Tibial artery (tissue), 4 donors: ENCODE results near the gene ECT2.

Experiments
- DNase-seq, 2 donors: peaks; one replicate each; pipeline ENCODE4 v3.0.0-alpha.2; 2019
- H3K27ac ChIP-seq, 2 donors: fragments of 200-600 bp; sonication (generic) in 1 of 2; 1 replicate in 1 of 2; 2 replicates in 1 of 2; pipeline ENCODE4 v1.5.1; 2018 to 2019; ENCODE audit warnings: mild to moderate bottlenecking in 1 of 2
- H3K27me3 ChIP-seq, 2 donors: fragments of 200-600 bp; sonication (generic) in 1 of 2; one replicate each; pipeline versions ENCODE4 v1.5.1 to v1.6.0; 2016 to 2019
- H3K36me3 ChIP-seq, 3 donors: fragments of 200-600 bp; sonication (generic) in 2 of 3; one replicate each; pipeline ENCODE4 v1.5.1; 2016 to 2019; ENCODE audit warnings: mild to moderate bottlenecking in 2 of 3
- H3K4me1 ChIP-seq, 4 donors: fragments of 200-600 bp; sonication (generic) in 2 of 4; 1 replicate in 3 of 4; 2 replicates in 1 of 4; pipeline ENCODE4 v1.5.1; 2016 to 2019
- H3K4me3 ChIP-seq, 2 donors: fragments of 200-600 bp; sonication (generic) in 1 of 2; 1 replicate in 1 of 2; 2 replicates in 1 of 2; pipeline ENCODE4 v1.5.1; 2018 to 2019; ENCODE audit warnings: mild to moderate bottlenecking in 2 of 2
- H3K9me3 ChIP-seq, 3 donors: fragments of 200-600 bp; sonication (generic) in 1 of 3; one replicate each; pipeline ENCODE4 v1.5.1; 2016 to 2019
- intact Hi-C: fragments of 100-400 bp; cut with DNase I; formaldehyde crosslinking; loops from one replicate; pipeline ENCODE4 v1.15.0; 2023; ENCODE audit warnings: low total_unique reads
- TF ChIP-seq, protein P1 (sequence below), 2 experiments: fragments of 200-600 bp in 1 of 2; fragments of 450-650 bp in 1 of 2; IDR thresholded peaks; one replicate each; pipeline ENCODE4 v1.5.1; 2017 to 2019; ENCODE audit warnings: antibody characterized with exemption in 2 of 2, mild to moderate bottlenecking in 1 of 2, moderate library complexity in 1 of 2

Gene ECT2

DNA sequence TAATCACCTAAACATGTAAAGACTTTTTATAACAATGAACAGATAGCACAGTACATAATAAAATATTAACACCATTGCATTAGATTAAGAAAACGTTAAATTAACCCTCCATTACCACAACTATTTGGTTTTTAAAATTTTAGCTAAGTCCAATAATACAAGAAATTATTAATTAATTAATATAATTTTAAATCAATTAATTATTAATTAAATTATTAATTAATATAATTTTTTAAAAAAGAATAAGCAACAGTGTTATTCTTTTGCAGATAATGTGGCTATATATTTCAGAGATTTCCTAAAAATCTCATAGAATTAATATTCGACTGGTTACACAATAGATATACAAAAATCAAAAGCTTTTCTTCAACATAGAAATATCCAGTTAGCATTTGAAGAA is 82.5 kb downstream of the ECT2 start:
- Histone ChIP-seq H3K9me3 (no peaks in the 10 kb centered on the region), H3K36me3 (no peaks in the 10 kb centered on the region), H3K4me1 (no peaks in the 10 kb centered on the region), H3K27ac (no peak overlapping the region), H3K4me3 (no peak overlapping the region), H3K27me3 (no peaks in the 10 kb centered on the region)
- DNase-seq = no peak
- TF ChIP-seq, protein P1, sequence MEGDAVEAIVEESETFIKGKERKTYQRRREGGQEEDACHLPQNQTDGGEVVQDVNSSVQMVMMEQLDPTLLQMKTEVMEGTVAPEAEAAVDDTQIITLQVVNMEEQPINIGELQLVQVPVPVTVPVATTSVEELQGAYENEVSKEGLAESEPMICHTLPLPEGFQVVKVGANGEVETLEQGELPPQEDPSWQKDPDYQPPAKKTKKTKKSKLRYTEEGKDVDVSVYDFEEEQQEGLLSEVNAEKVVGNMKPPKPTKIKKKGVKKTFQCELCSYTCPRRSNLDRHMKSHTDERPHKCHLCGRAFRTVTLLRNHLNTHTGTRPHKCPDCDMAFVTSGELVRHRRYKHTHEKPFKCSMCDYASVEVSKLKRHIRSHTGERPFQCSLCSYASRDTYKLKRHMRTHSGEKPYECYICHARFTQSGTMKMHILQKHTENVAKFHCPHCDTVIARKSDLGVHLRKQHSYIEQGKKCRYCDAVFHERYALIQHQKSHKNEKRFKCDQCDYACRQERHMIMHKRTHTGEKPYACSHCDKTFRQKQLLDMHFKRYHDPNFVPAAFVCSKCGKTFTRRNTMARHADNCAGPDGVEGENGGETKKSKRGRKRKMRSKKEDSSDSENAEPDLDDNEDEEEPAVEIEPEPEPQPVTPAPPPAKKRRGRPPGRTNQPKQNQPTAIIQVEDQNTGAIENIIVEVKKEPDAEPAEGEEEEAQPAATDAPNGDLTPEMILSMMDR (IDR thresholded peaks at IDR 0.05) = no peak
- intact Hi-C loops = no loop called here

DNA sequence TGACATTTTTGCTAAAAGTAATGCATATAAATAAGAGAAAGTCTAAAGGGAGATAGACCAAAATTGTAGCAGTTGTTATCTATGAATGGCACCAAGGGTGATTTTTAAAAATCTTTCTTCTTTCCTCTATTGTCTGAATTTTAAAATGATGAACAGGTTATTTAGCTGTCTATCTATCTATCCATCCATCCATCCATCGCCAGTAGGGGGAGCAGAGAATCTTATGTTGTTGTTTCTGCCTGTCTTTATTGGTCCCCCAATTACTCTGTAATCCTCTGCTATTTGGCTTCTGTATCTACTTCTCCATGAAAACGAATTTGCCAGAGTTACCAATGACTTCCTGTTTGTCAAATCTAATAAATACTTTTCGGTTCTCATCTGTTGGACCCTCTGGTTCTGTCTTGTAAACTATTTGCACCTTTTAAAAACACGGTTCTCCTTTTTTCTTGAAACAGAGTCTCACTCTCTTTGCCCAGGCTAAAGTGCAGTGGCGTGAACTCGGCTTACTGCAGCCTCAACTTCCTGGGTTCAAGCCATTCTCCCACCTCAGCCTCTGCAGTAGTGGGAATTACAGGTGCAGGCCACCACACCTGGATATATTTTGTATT is 86.0 kb downstream of the ECT2 start:
- intact Hi-C loops = no loop called here
- no peaks in the 10 kb centered on the region for H3K27me3 ChIP-seq
- H3K9me3 ChIP-seq = no peaks in the 10 kb centered on the region
- H3K36me3 ChIP-seq = no peaks in the 10 kb centered on the region
- TF ChIP-seq, protein P1 (IDR thresholded peaks at IDR 0.05) = peak in 1 of 2 experiments; percentile 33
- no peak for DNase-seq
- no peak overlapping the region for H3K27ac ChIP-seq
- no peak overlapping the region for H3K4me3 ChIP-seq
- no peaks in the 10 kb centered on the region for H3K4me1 ChIP-seq

DNA sequence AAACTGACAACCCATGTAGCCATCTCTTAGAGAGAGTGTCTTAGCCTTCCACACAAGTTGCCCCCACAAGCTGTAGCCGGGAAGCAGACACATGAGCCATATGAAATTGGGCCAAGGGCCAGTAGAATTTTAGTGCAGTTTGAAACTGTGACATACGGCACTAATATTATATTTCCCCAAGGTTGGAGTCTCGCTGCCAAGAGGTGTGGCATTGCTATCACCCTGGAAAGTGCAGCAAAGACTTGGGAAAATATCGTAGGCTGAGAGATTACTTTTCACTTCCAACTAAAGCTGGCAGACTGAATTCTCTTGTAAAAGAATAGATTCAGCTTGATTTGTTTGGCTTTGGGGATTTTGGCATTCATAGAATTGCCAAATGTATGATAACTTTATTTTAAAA is 89.2 kb downstream of the ECT2 start:
- TF ChIP-seq, protein P1 (IDR thresholded peaks at IDR 0.05) = no peak
- Histone ChIP-seq H3K4me1 (no peaks in the 10 kb centered on the region), H3K27ac (no peak overlapping the region), H3K9me3 (no peaks in the 10 kb centered on the region), H3K36me3 (no peaks in the 10 kb centered on the region), H3K4me3 (no peak overlapping the region), H3K27me3 (no peaks in the 10 kb centered on the region)
- intact Hi-C loops = no loop called here
- DNase-seq = no peak

DNA sequence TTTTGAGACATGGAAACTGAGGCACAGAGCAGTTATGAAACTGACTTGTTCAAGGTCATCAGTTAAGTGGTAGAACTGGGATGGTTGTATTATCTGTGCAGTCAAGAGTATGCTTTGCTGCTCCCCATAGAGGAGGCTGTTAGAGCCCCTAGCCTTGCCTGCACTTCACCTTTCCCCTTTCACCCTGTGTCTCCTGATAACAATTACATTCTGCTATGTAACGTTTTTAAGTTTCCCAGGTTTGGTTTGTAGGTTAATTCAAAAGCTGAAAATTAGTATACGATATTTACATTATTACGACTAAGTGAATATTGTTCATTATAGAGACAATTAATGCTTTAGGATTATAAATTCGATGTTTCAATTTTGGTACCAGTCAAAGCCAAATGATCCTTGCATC is 89.9 kb downstream of the ECT2 start:
- Histone ChIP-seq H3K27me3 (no peaks in the 10 kb centered on the region), H3K9me3 (no peaks in the 10 kb centered on the region), H3K36me3 (no peaks in the 10 kb centered on the region), H3K4me1 (no peaks in the 10 kb centered on the region), H3K4me3 (no peak overlapping the region), H3K27ac (no peak overlapping the region)
- TF ChIP-seq, protein P1 (IDR thresholded peaks at IDR 0.05) = no peak
- intact Hi-C loops = no loop called here
- DNase-seq = no peak

DNA sequence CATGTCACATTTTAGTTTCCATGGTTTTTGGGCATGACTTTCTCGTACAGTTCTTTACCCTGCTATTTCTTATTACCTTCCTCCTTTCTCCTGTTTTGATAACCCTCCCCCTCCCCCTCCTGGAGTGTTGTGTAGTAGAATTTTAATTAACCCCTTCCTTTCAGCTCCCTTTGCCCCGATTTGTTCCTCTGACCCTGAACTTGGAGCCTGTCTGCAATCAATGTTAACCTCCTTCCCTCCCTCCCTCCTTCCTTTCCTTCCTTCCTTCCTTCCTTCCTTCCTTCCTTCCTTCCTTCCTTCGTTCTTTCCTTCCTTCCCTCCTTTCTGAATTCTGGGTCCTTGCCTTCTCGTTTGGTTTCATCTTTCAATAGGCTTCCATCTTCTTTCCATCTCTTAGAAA is 90.4 kb downstream of the ECT2 start:
- Histone ChIP-seq H3K27ac (no peak overlapping the region), H3K27me3 (no peaks in the 10 kb centered on the region), H3K4me1 (no peaks in the 10 kb centered on the region), H3K9me3 (no peaks in the 10 kb centered on the region), H3K36me3 (no peaks in the 10 kb centered on the region), H3K4me3 (no peak overlapping the region)
- TF ChIP-seq, protein P1 (IDR thresholded peaks at IDR 0.05) = no peak
- intact Hi-C loops = no loop called here
- no peak for DNase-seq

DNA sequence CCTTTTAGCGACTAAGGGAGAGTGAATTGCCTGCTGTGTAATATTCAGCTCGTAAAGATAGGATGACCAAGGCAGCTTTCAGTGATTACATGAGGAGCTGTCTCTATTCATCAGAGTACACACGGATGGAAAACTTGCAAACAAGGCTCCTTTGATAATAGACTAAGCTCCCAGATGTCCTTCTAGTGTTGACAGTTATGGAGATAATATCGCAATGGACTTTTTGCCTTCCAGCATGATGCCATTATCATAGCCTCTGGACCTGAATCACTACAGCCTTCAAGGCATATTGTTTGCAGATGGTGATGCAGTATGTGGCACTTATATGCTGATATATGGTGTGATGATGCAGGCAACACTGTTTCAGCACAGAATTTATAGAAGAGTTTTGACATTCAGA is 93.9 kb downstream of the ECT2 start:
- DNase-seq = no peak
- Histone ChIP-seq H3K27me3 (no peaks in the 10 kb centered on the region), H3K36me3 (no peaks in the 10 kb centered on the region), H3K9me3 (no peaks in the 10 kb centered on the region), H3K4me3 (no peak overlapping the region), H3K4me1 (no peaks in the 10 kb centered on the region), H3K27ac (no peak overlapping the region)
- intact Hi-C loops = no loop called here
- TF ChIP-seq, protein P1 (IDR thresholded peaks at IDR 0.05) = no peak
